Tibial nerve (tissue), 4 donors: Measurements from ENCODE around the gene PPM1L.

Experiments
- CTCF ChIP-seq, 5 experiments: fragments of 200-600 bp in 3 of 5; fragments of 450-650 bp in 2 of 5; sonication (generic) in 3 of 5; IDR thresholded peaks; one replicate each; pipeline ENCODE4 v1.5.1; 2016 to 2019; ENCODE audit warnings: antibody characterized with exemption in 5 of 5, mild to moderate bottlenecking in 3 of 5, moderate library complexity in 2 of 5
- EP300 ChIP-seq, 2 donors: sonication (generic); formaldehyde crosslinking; IDR thresholded peaks; one replicate each; pipeline ENCODE4 v1.6.1; 2017; ENCODE audit warnings: antibody characterized with exemption in 2 of 2, mild to moderate bottlenecking in 1 of 2
- POLR2A ChIP-seq, 2 donors: fragments of 450-650 bp; IDR thresholded peaks; one replicate each; pipeline ENCODE4 v1.6.1; 2017; ENCODE audit warnings: antibody characterized with exemption in 2 of 2, mild to moderate bottlenecking in 2 of 2, moderate library complexity in 2 of 2

GRCh38 chr3:160806094-160806493 is 50.1 kb downstream of the PPM1L start:
- TF ChIP-seq POLR2A (IDR thresholded peaks at IDR 0.05) (no peak), CTCF (IDR thresholded peaks at IDR 0.05) (no peak), EP300 (IDR thresholded peaks at IDR 0.05) (no peak)
